CD14-positive monocyte (primary cell): ENCODE data around the gene SF3A2. TPM values are rescaled to one million over a fixed set of nuclear protein-coding genes. Genes with fewer than 3 reads are reported as not detected.
A peak's percentile ranks its signal among the peaks of the same experiment; 100 is the strongest.

Experiments used
- DNase-seq, 3 donors: peaks; one replicate each; pipeline ENCODE4 v3.0.0-alpha.2; 2011 to 2022
- H2AFZ ChIP-seq: 2 replicates; pipeline ENCODE4 v1.6.0; 2012; ENCODE audit warnings: mild to moderate bottlenecking, low read depth, low read length, inconsistent platforms; ENCODE audit not compliant: insufficient read depth, poor library complexity, severe bottlenecking
- H3K27ac ChIP-seq, 2 donors: 1 replicate in 1 of 2; 2 replicates in 1 of 2; pipeline ENCODE4 v1.5.1; 2012 to 2013; ENCODE audit warnings: low read length in 2 of 2, control low read depth in 1 of 2, inconsistent platforms in 1 of 2, low read depth in 1 of 2, mild to moderate bottlenecking in 1 of 2
- H3K27me3 ChIP-seq, 2 donors: one replicate each; pipeline versions ENCODE4 v1.6.0 to v1.6.1; 2011 to 2013; ENCODE audit warnings: low read length in 2 of 2; ENCODE audit not compliant: control insufficient read depth in 2 of 2, insufficient read depth in 2 of 2
- H3K36me3 ChIP-seq, 2 donors: replicated peaks in 1 of 2; 1 replicate in 1 of 2; 2 replicates in 1 of 2; pipeline versions ENCODE4 v1.5.1 to v1.6.1; 2012 to 2013; ENCODE audit warnings: low read length in 2 of 2, control low read depth in 1 of 2, inconsistent platforms in 1 of 2, mild to moderate bottlenecking in 1 of 2; ENCODE audit not compliant: insufficient read depth in 2 of 2, control insufficient read depth in 1 of 2
- H3K4me1 ChIP-seq, 2 donors: 1 replicate in 1 of 2; 2 replicates in 1 of 2; pipeline versions ENCODE4 v1.5.1 to v1.6.1; 2012 to 2013; ENCODE audit warnings: low read length in 2 of 2, control low read depth in 1 of 2, inconsistent platforms in 1 of 2, mild to moderate bottlenecking in 1 of 2, moderate library complexity in 1 of 2; ENCODE audit not compliant: insufficient read depth in 2 of 2, control insufficient read depth in 1 of 2
- H3K4me2 ChIP-seq: replicated peaks from 2 replicates; pipeline ENCODE3; 2012; ENCODE audit warnings: low read length, moderate library complexity, mild to moderate bottlenecking; ENCODE audit not compliant: poor library complexity, severe bottlenecking; ENCODE audit errors: extremely low read depth
- H3K4me3 ChIP-seq, 3 experiments: fragments of 200-600 bp in 1 of 3; sonication (generic) in 1 of 3; replicated peaks in 1 of 3; 1 replicate in 2 of 3; 2 replicates in 1 of 3; pipeline ENCODE4 v1.5.1; 2011 to 2013; ENCODE audit warnings: low read length in 3 of 3, mild to moderate bottlenecking in 3 of 3, control low read depth in 2 of 3, low read depth in 2 of 3, inconsistent platforms in 1 of 3, moderate library complexity in 1 of 3
- H3K79me2 ChIP-seq: 2 replicates; pipeline ENCODE4 v1.6.0; 2012; ENCODE audit warnings: mild to moderate bottlenecking, control low read depth, inconsistent platforms, low read length, moderate library complexity; ENCODE audit not compliant: insufficient read depth
- H3K9ac ChIP-seq: 2 replicates; pipeline ENCODE4 v1.6.0; 2017; ENCODE audit warnings: low read length, mild to moderate bottlenecking; ENCODE audit not compliant: insufficient read depth, poor library complexity, severe bottlenecking
- H3K9me3 ChIP-seq, 2 donors: replicated peaks in 1 of 2; 1 replicate in 1 of 2; 2 replicates in 1 of 2; pipeline versions ENCODE4 v1.5.1 to v1.6.1; 2012 to 2013; ENCODE audit warnings: low read length in 2 of 2, control low read depth in 1 of 2; ENCODE audit not compliant: control insufficient read depth in 1 of 2, insufficient read depth in 1 of 2
- H4K20me1 ChIP-seq: 2 replicates; pipeline ENCODE4 v1.6.0; 2012; ENCODE audit warnings: mild to moderate bottlenecking, low read length, control low read depth, moderate library complexity; ENCODE audit not compliant: insufficient read depth
- H3K27ac Mint-ChIP-seq, 7 donors: one replicate each; pipeline ENCODE4 v1.8.0; 2020; ENCODE audit warnings: mild to moderate bottlenecking in 7 of 7, mixed read lengths in 7 of 7, moderate library complexity in 6 of 7, inconsistent platforms in 2 of 7
- H3K27me3 Mint-ChIP-seq, 3 donors: one replicate each; pipeline ENCODE4 v1.8.0; 2021 to 2022; ENCODE audit warnings: low read depth in 3 of 3, mild to moderate bottlenecking in 3 of 3, mixed read lengths in 3 of 3, moderate library complexity in 3 of 3, inconsistent platforms in 1 of 3
- H3K36me3 Mint-ChIP-seq, 2 donors: one replicate each; pipeline ENCODE4 v1.8.0; 2020; ENCODE audit warnings: mixed read lengths in 2 of 2, inconsistent platforms in 1 of 2, mild to moderate bottlenecking in 1 of 2
- H3K4me1 Mint-ChIP-seq: one replicate; pipeline ENCODE4 v1.8.0; 2020; ENCODE audit warnings: mild to moderate bottlenecking, mixed read lengths
- H3K4me3 Mint-ChIP-seq, 2 donors: one replicate each; pipeline ENCODE4 v1.8.0; 2020; ENCODE audit warnings: mild to moderate bottlenecking in 2 of 2, mixed read lengths in 2 of 2, moderate library complexity in 1 of 2
- H3K9me3 Mint-ChIP-seq, 7 donors: one replicate each; pipeline ENCODE4 v1.8.0; 2020 to 2022; ENCODE audit warnings: mixed read lengths in 7 of 7, mild to moderate bottlenecking in 6 of 7, moderate library complexity in 6 of 7, inconsistent platforms in 2 of 7
- WGBS: methylation state at CpG from one replicate; pipeline ENCODE4 v1.1.5; 2013; ENCODE audit warnings: missing lambda C conversion rate; ENCODE audit not compliant: insufficient coverage; 5-methylcytosine and 5-hydroxymethylcytosine counted together
- intact Hi-C, 2 donors: fragments of 100-400 bp; cut with micrococcal nuclease; formaldehyde crosslinking; loops; one replicate each; pipeline versions ENCODE4 v1.15.0 to v1.15.1; 2023
- polyA plus RNA-seq, 3 donors: library from polyadenylated mRNA; depleted of rRNA in 1 of 3; unstranded in 2 of 3; stranded (reverse) in 1 of 3; fragments of 300-500 nt in 2 of 3; fragments of >200 nt in 1 of 3; fragmentation: Illumina TruSeq in 2 of 3; gene quantifications; 1 replicate in 2 of 3; 2 replicates in 1 of 3; pipeline ENCODE4 v1.2.3, GENCODE V29; 2012 to 2021
- TF ChIP-seq, protein P1 (sequence below): fragments of 200-600 bp; IDR thresholded peaks from one replicate; pipeline ENCODE4 v1.8.0; 2022; ENCODE audit warnings: antibody characterized with exemption, mild to moderate bottlenecking

SF3A2 gene
- polyA plus RNA-seq, 3 donors: 8.0 to 70.8 (median 11.6) TPM

DNA sequence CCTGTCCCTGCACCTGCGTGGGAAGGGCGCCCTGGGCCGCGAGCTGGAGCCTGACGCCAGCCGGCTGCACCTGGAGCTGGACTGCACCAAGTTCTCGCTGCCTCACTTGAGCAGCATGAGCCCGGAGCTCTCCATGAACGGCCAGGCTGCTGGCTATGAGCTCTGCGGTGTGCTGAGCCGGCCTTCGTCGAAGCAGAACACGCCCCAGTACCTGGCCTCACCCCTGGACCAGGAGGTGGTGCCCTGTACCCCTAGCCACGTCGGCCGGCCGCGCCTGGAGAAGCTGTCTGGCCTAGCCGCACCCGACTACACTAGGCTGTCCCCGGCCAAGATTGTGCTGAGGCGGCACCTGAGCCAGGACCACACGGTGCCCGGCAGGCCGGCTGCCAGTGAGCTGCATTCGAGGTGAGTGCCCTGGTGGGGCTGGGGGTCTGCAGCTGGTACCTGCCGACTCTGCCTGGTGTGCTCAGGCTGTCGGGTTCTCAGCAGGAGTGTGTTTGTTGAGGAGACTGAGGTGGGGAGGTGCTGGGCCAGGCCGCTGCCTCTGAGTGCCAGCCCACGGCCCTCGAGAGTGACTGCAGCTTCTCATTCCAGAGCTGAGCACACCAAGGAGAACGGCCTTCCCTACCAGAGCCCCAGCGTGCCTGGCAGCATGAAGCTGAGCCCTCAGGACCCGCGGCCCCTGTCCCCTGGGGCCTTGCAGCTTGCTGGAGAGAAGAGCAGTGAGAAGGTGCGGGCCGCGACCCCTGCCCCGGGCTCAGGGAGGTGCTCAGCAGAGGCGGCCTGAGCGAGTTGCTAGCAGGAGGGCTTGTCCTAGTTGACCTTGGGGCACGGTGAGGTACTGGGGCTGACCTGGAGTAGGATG, 20.0 kb upstream of the SF3A2 start:
- H3K4me1 Mint-ChIP-seq: no peaks in the 10 kb centered on the region
- H2AFZ ChIP-seq: no peak overlapping the region
- no peaks in the 10 kb centered on the region for H3K27me3 ChIP-seq
- H4K20me1 ChIP-seq: peaks cover 2% of the 10 kb centered on the region
- no peak overlapping the region for H3K27ac ChIP-seq
- H3K4me2 ChIP-seq: no peak overlapping the region
- H3K36me3 Mint-ChIP-seq: peaks cover 79 to 98% of the 10 kb centered on the region in 2 donors
- no peaks in the 10 kb centered on the region for H3K9me3 Mint-ChIP-seq
- intact Hi-C loops: no loop called here
- no peak overlapping the region for H3K9ac ChIP-seq
- peak overlapping the region in 3 of 7 donors; percentile 23 to 51 (median 51) for H3K27ac Mint-ChIP-seq
- TF ChIP-seq, protein P1, sequence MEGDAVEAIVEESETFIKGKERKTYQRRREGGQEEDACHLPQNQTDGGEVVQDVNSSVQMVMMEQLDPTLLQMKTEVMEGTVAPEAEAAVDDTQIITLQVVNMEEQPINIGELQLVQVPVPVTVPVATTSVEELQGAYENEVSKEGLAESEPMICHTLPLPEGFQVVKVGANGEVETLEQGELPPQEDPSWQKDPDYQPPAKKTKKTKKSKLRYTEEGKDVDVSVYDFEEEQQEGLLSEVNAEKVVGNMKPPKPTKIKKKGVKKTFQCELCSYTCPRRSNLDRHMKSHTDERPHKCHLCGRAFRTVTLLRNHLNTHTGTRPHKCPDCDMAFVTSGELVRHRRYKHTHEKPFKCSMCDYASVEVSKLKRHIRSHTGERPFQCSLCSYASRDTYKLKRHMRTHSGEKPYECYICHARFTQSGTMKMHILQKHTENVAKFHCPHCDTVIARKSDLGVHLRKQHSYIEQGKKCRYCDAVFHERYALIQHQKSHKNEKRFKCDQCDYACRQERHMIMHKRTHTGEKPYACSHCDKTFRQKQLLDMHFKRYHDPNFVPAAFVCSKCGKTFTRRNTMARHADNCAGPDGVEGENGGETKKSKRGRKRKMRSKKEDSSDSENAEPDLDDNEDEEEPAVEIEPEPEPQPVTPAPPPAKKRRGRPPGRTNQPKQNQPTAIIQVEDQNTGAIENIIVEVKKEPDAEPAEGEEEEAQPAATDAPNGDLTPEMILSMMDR: no peak
- no peak overlapping the region for H3K4me3 ChIP-seq
- H3K27me3 Mint-ChIP-seq: no peaks in the 10 kb centered on the region
- H3K4me1 ChIP-seq: no peaks in the 10 kb centered on the region
- no peaks in the 10 kb centered on the region for H3K79me2 ChIP-seq
- no peak for DNase-seq
- H3K9me3 ChIP-seq: no peaks in the 10 kb centered on the region
- 98% methylated on average over 40 of the region's 43 CpGs for whole genome bisulfite sequencing
- H3K36me3 ChIP-seq: peaks cover 84 to 100% of the 10 kb centered on the region in 2 donors
- H3K4me3 Mint-ChIP-seq: no peak overlapping the region

DNA sequence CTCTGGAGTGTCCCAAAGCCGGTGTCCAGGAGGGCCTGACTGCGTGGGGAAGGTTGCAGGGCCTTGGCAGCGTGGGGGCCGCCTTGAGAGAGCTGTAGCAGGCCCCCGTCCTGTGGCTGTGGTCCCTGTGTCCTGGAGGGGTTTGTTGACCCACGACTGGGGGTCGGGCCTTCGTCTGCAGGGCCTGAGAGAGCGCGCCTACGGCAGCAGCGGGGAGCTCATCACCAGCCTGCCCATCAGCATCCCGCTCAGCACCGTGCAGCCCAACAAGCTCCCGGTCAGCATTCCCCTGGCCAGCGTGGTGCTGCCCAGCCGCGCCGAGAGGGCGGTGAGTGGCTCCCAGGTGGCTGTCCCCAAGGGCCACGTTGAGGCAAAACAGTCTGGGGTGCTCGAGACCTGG, 19.0 kb upstream of the SF3A2 start:
- no peak overlapping the region for H2AFZ ChIP-seq
- no peak overlapping the region for H3K27ac ChIP-seq
- 98% methylated on average over 21 of the region's 22 CpGs for WGBS
- H3K27ac Mint-ChIP-seq: peak overlapping the region in 1 of 7 donors; percentile 51
- H3K4me2 ChIP-seq: no peak overlapping the region
- intact Hi-C loops: no loop called here
- no peaks in the 10 kb centered on the region for H3K79me2 ChIP-seq
- no peaks in the 10 kb centered on the region for H3K4me1 ChIP-seq
- H3K36me3 ChIP-seq: peaks cover 80 to 99% of the 10 kb centered on the region in 2 donors
- H3K9ac ChIP-seq: no peak overlapping the region
- H4K20me1 ChIP-seq: peaks cover 5% of the 10 kb centered on the region
- no peaks in the 10 kb centered on the region for H3K9me3 Mint-ChIP-seq
- no peak for DNase-seq
- H3K4me1 Mint-ChIP-seq: no peaks in the 10 kb centered on the region
- H3K4me3 ChIP-seq: no peak overlapping the region
- TF ChIP-seq, protein P1: no peak
- no peak overlapping the region for H3K4me3 Mint-ChIP-seq
- H3K36me3 Mint-ChIP-seq: peaks cover 73 to 98% of the 10 kb centered on the region in 2 donors
- no peaks in the 10 kb centered on the region for H3K27me3 ChIP-seq
- H3K9me3 ChIP-seq: no peaks in the 10 kb centered on the region
- H3K27me3 Mint-ChIP-seq: no peaks in the 10 kb centered on the region
